Neuronal stem cell (in vitro differentiated cells): ENCODE results near the gene NR5A1.

Experiments used
- DNase-seq: peaks from one replicate; pipeline ENCODE4 v3.0.0-alpha.2; 2013; ENCODE audit warnings: low spot score
- H2AFZ ChIP-seq: one replicate; pipeline ENCODE4 v1.6.1; 2013; ENCODE audit warnings: mild to moderate bottlenecking, low read length, inconsistent platforms
- H2AK5ac ChIP-seq: 2 replicates; pipeline ENCODE4 v1.6.1; 2013; ENCODE audit warnings: low read depth, mild to moderate bottlenecking, inconsistent platforms, low read length, moderate library complexity, mixed read lengths
- H2BK120ac ChIP-seq: 2 replicates; pipeline ENCODE4 v1.6.1; 2013; ENCODE audit warnings: low read depth, mild to moderate bottlenecking, inconsistent platforms, low read length, moderate library complexity, mixed read lengths
- H2BK12ac ChIP-seq: one replicate; pipeline ENCODE4 v1.6.1; 2013; ENCODE audit warnings: low read length, inconsistent platforms
- H2BK15ac ChIP-seq: 2 replicates; pipeline ENCODE4 v1.6.1; 2013; ENCODE audit warnings: mild to moderate bottlenecking, low read length, inconsistent platforms, mixed read lengths
- H2BK5ac ChIP-seq: one replicate; pipeline ENCODE4 v1.6.1; 2013; ENCODE audit warnings: inconsistent platforms, mild to moderate bottlenecking, low read length, moderate library complexity
- H3K14ac ChIP-seq: one replicate; pipeline ENCODE4 v1.6.1; 2013; ENCODE audit warnings: low read length, inconsistent platforms
- H3K18ac ChIP-seq: 2 replicates; pipeline ENCODE4 v1.6.1; 2013; ENCODE audit warnings: low read length, inconsistent platforms
- H3K23ac ChIP-seq: 2 replicates; pipeline ENCODE4 v1.6.1; 2013; ENCODE audit warnings: low read depth, mild to moderate bottlenecking, mixed read lengths, low read length, inconsistent platforms; ENCODE audit not compliant: poor library complexity
- H3K27ac ChIP-seq: replicated peaks from 3 replicates; pipeline ENCODE4 v1.5.1; 2013; ENCODE audit warnings: low read length, inconsistent platforms
- H3K27me3 ChIP-seq, 3 experiments: 2 replicates each; pipeline ENCODE4 v1.6.1; 2013; ENCODE audit warnings: low read length in 3 of 3, mild to moderate bottlenecking in 2 of 3, inconsistent platforms in 1 of 3, low read depth in 1 of 3, mixed read lengths in 1 of 3, moderate library complexity in 1 of 3; ENCODE audit not compliant: control insufficient read depth in 3 of 3, insufficient read depth in 3 of 3
- H3K36me3 ChIP-seq, 2 donors: replicated peaks in 1 of 2; 2 replicates each; pipeline ENCODE4 v1.6.1; 2013; ENCODE audit warnings: low read length in 2 of 2; ENCODE audit not compliant: control insufficient read depth in 2 of 2, insufficient read depth in 2 of 2
- H3K4ac ChIP-seq: 2 replicates; pipeline ENCODE4 v1.6.1; 2013; ENCODE audit warnings: inconsistent platforms, mild to moderate bottlenecking, low read length, moderate library complexity
- H3K4me1 ChIP-seq, 2 donors: 1 replicate in 1 of 2; 2 replicates in 1 of 2; pipeline ENCODE4 v1.6.1; 2013; ENCODE audit warnings: low read length in 2 of 2, low read depth in 1 of 2; ENCODE audit not compliant: control insufficient read depth in 2 of 2, insufficient read depth in 1 of 2
- H3K4me2 ChIP-seq: one replicate; pipeline ENCODE4 v1.6.1; 2013; ENCODE audit warnings: mild to moderate bottlenecking, low read length, inconsistent platforms; ENCODE audit not compliant: insufficient read depth, poor library complexity, severe bottlenecking
- H3K4me3 ChIP-seq, 2 donors: 2 replicates each; pipeline ENCODE4 v1.5.1; 2013; ENCODE audit warnings: low read length in 2 of 2, mild to moderate bottlenecking in 2 of 2, inconsistent platforms in 1 of 2, moderate library complexity in 1 of 2
- H3K79me1 ChIP-seq: one replicate; pipeline ENCODE4 v1.6.1; 2013; ENCODE audit warnings: low read depth, mild to moderate bottlenecking, inconsistent platforms, low read length, moderate library complexity
- H3K9ac ChIP-seq: one replicate; pipeline ENCODE4 v1.6.1; 2013; ENCODE audit warnings: mild to moderate bottlenecking, low read depth, low read length, inconsistent platforms; ENCODE audit not compliant: poor library complexity
- H3K9me3 ChIP-seq, 2 donors: replicated peaks in 1 of 2; 2 replicates each; pipeline versions ENCODE3 to v1.6.1; 2013; ENCODE audit warnings: low read length in 2 of 2, mild to moderate bottlenecking in 2 of 2, inconsistent platforms in 1 of 2, low read depth in 1 of 2, mixed read lengths in 1 of 2, moderate library complexity in 1 of 2; ENCODE audit not compliant: control insufficient read depth in 2 of 2, insufficient read depth in 1 of 2
- H4K8ac ChIP-seq: one replicate; pipeline ENCODE4 v1.6.1; 2013; ENCODE audit warnings: low read depth, mild to moderate bottlenecking, inconsistent platforms, low read length, moderate library complexity
- H4K91ac ChIP-seq: one replicate; pipeline ENCODE4 v1.6.1; 2013; ENCODE audit warnings: low read length, low read depth, mild to moderate bottlenecking, inconsistent platforms; ENCODE audit not compliant: poor library complexity
- WGBS, 2 donors: extraction: QIAGEN DNeasy Blood & Tissue Kit; methylation state at CpG; one replicate each; pipeline ENCODE4 v1.1.7; 2013; ENCODE audit warnings: missing lambda C conversion rate in 2 of 2, mixed read lengths in 1 of 2; ENCODE audit not compliant: insufficient read length in 2 of 2, insufficient replicate concordance in 1 of 2; ENCODE audit errors: extremely low coverage in 2 of 2; 5-methylcytosine and 5-hydroxymethylcytosine counted together

Gene NR5A1

GRCh38 chr9:124443625-124444024, 63.6 kb downstream of the NR5A1 start:
- Histone ChIP-seq H2BK15ac (no peak overlapping the region), H2AFZ (no peak overlapping the region), H3K27ac (no peak overlapping the region), H2BK120ac (no peak overlapping the region), H3K36me3 (no peaks in the 10 kb centered on the region), H2AK5ac (no peak overlapping the region), H4K91ac (no peak overlapping the region), H3K4me2 (no peak overlapping the region), H3K9me3 (no peaks in the 10 kb centered on the region), H3K4ac (no peak overlapping the region), H3K14ac (no peak overlapping the region), H3K4me3 (no peak overlapping the region), H2BK12ac (no peak overlapping the region), H3K9ac (no peak overlapping the region), H3K23ac (no peak overlapping the region), H2BK5ac (no peak overlapping the region), H3K18ac (no peak overlapping the region), H3K4me1 (no peaks in the 10 kb centered on the region), H3K27me3 (peaks cover 0 to 15% (median 0%) of the 10 kb centered on the region in 3 experiments), H4K8ac (no peak overlapping the region), H3K79me1 (peaks cover 1% of the 10 kb centered on the region)
- DNase-seq: no peak
- WGBS, 2 donors: no CpG with 5 or more reads among the region's 2 CpGs

- H3K18ac ChIP-seq: no peak overlapping the region
- no peaks in the 10 kb centered on the region for H3K36me3 ChIP-seq
- H3K9ac ChIP-seq: no peak overlapping the region
- DNase-seq: no peak
- no peak overlapping the region for H2BK5ac ChIP-seq
- H4K8ac ChIP-seq: no peak overlapping the region
- no peak overlapping the region for H2BK12ac ChIP-seq
- no peak overlapping the region for H3K14ac ChIP-seq
- WGBS, 2 donors: no CpG with 5 or more reads among the region's 3 CpGs
- H3K4me3 ChIP-seq: no peak overlapping the region
- H4K91ac ChIP-seq: no peak overlapping the region
- no peak overlapping the region for H3K27ac ChIP-seq
- peaks cover 0 to 11% (median 0%) of the 10 kb centered on the region in 3 experiments for H3K27me3 ChIP-seq
- H2BK120ac ChIP-seq: no peak overlapping the region
- no peak overlapping the region for H2BK15ac ChIP-seq
- no peaks in the 10 kb centered on the region for H3K4me1 ChIP-seq
- no peak overlapping the region for H3K23ac ChIP-seq
- no peak overlapping the region for H2AK5ac ChIP-seq
- no peaks in the 10 kb centered on the region for H3K79me1 ChIP-seq
- H2AFZ ChIP-seq: no peak overlapping the region
- no peaks in the 10 kb centered on the region for H3K9me3 ChIP-seq
- H3K4ac ChIP-seq: no peak overlapping the region
- H3K4me2 ChIP-seq: no peak overlapping the region
Measured at GRCh38 chr9:124442826-124443225, 64.4 kb downstream of the NR5A1 start.

- H3K23ac ChIP-seq: no peak overlapping the region
- H2AFZ ChIP-seq: no peak overlapping the region
- H3K4me2 ChIP-seq: no peak overlapping the region
- H2BK120ac ChIP-seq: no peak overlapping the region
- H3K27me3 ChIP-seq: peaks cover 0 to 9% (median 0%) of the 10 kb centered on the region in 3 experiments
- H4K8ac ChIP-seq: no peak overlapping the region
- no peaks in the 10 kb centered on the region for H3K4me1 ChIP-seq
- H3K4ac ChIP-seq: no peak overlapping the region
- no peaks in the 10 kb centered on the region for H3K36me3 ChIP-seq
- H3K18ac ChIP-seq: no peak overlapping the region
- H3K27ac ChIP-seq: no peak overlapping the region
- no peak overlapping the region for H3K4me3 ChIP-seq
- no peak overlapping the region for H4K91ac ChIP-seq
- no peak overlapping the region for H2BK12ac ChIP-seq
- no peak overlapping the region for H2BK15ac ChIP-seq
- DNase-seq: no peak
- no peak overlapping the region for H3K9ac ChIP-seq
- H2AK5ac ChIP-seq: no peak overlapping the region
- no peaks in the 10 kb centered on the region for H3K9me3 ChIP-seq
- H3K79me1 ChIP-seq: no peaks in the 10 kb centered on the region
- no peak overlapping the region for H3K14ac ChIP-seq
- no peak overlapping the region for H2BK5ac ChIP-seq
Measured at GRCh38 chr9:124442379-124442778, 64.8 kb downstream of the NR5A1 start.

GRCh38 chr9:124441291-124441690, 65.9 kb downstream of the NR5A1 start:
- H3K14ac ChIP-seq: no peak overlapping the region
- no peak overlapping the region for H4K8ac ChIP-seq
- no peak overlapping the region for H3K4me3 ChIP-seq
- no peak overlapping the region for H3K18ac ChIP-seq
- no peaks in the 10 kb centered on the region for H3K79me1 ChIP-seq
- no peak for DNase-seq
- WGBS, 2 donors: no CpG with 5 or more reads among the region's 16 CpGs
- H3K27me3 ChIP-seq: peaks cover 0 to 9% (median 0%) of the 10 kb centered on the region in 3 experiments
- peak overlapping the region; percentile 14 for H2BK12ac ChIP-seq
- H2BK120ac ChIP-seq: no peak overlapping the region
- H2AFZ ChIP-seq: no peak overlapping the region
- H3K4me2 ChIP-seq: no peak overlapping the region
- H2BK15ac ChIP-seq: peak overlapping the region; percentile 49
- H3K36me3 ChIP-seq: no peaks in the 10 kb centered on the region
- no peak overlapping the region for H3K27ac ChIP-seq
- no peak overlapping the region for H4K91ac ChIP-seq
- H2BK5ac ChIP-seq: no peak overlapping the region
- no peaks in the 10 kb centered on the region for H3K9me3 ChIP-seq
- peak overlapping the region; percentile 16 for H3K23ac ChIP-seq
- H3K4ac ChIP-seq: no peak overlapping the region
- no peak overlapping the region for H3K9ac ChIP-seq
- H3K4me1 ChIP-seq: no peaks in the 10 kb centered on the region
- peak overlapping the region; percentile 11 for H2AK5ac ChIP-seq
